LHCN-M2 (cell line): ENCODE results near the gene TRIM56. TPM values are rescaled to one million over a fixed set of nuclear protein-coding genes. Genes with fewer than 3 reads are reported as not detected.
"Not testable (repeated sequence)": the region's sequence is repeated elsewhere in the genome, so short reads cannot be mapped to it uniquely, and the experiment has no call there.

ENCODE experiments used
- DNase-seq: peaks from one replicate; pipeline ENCODE4 v3.0.0-alpha.2; 2012; ENCODE audit warnings: low read depth
- total RNA-seq: library from RNA; depleted of rRNA; stranded (reverse); fragments of >200 nt; gene quantifications from 2 replicates; pipeline ENCODE4 v1.2.3, GENCODE V29; 2014

The TRIM56 gene
- total RNA-seq, 1 experiment from 2014 or later: 14.5 TPM

- DNase-seq: no peak
These were observed 3.7 kb downstream of the TRIM56 start for GRCh38 chr7:101088858-101089529.

GRCh38 chr7:101089876-101090275 is 4.6 kb downstream of the TRIM56 start:
- DNase-seq: no peak

- DNase-seq: not testable (repeated sequence)
These were observed 7.1 kb downstream of the TRIM56 start for GRCh38 chr7:101092266-101092905.

- DNase-seq: peak; percentile 88
These were observed 8.6 kb downstream of the TRIM56 start for GRCh38 chr7:101093906-101094305.

- no peak for DNase-seq
These were observed 9.1 kb downstream of the TRIM56 start for GRCh38 chr7:101094376-101094775.

GRCh38 chr7:101094791-101095375 is 9.6 kb downstream of the TRIM56 start:
- DNase-seq: peak; percentile 91

- DNase-seq: no peak
These were observed 11.2 kb downstream of the TRIM56 start for GRCh38 chr7:101096331-101096956.

GRCh38 chr7:101096957-101097347 is 11.7 kb downstream of the TRIM56 start:
- DNase-seq: no peak

GRCh38 chr7:101097561-101097960 is 12.3 kb downstream of the TRIM56 start:
- no peak for DNase-seq

GRCh38 chr7:101099969-101100781 is 14.9 kb downstream of the TRIM56 start:
- peak; percentile 100 for DNase-seq

- no peak for DNase-seq
These were observed 15.9 kb downstream of the TRIM56 start for GRCh38 chr7:101100858-101101847.

- DNase-seq: no peak
These were observed 16.7 kb downstream of the TRIM56 start for GRCh38 chr7:101102026-101102425.

- not testable (repeated sequence) for DNase-seq
These were observed 18.4 kb downstream of the TRIM56 start for GRCh38 chr7:101103701-101104100.

- DNase-seq: no peak
These were observed 19.0 kb downstream of the TRIM56 start for GRCh38 chr7:101104193-101104713.

- no peak for DNase-seq
These were observed 19.5 kb downstream of the TRIM56 start for GRCh38 chr7:101104799-101105198.

- DNase-seq: not testable (repeated sequence)
These were observed 20.0 kb downstream of the TRIM56 start for GRCh38 chr7:101105248-101105647.

GRCh38 chr7:101106386-101106785 is 21.1 kb downstream of the TRIM56 start:
- no peak for DNase-seq

GRCh38 chr7:101108330-101108857 is 23.1 kb downstream of the TRIM56 start:
- peak; percentile 96 for DNase-seq

GRCh38 chr7:101108961-101109360 is 23.7 kb downstream of the TRIM56 start:
- peak; percentile 89 for DNase-seq

GRCh38 chr7:101109368-101109767 is 24.1 kb downstream of the TRIM56 start:
- no peak for DNase-seq
